ENCODE results near the gene PRKD1.

- TF ChIP-seq EZH2 (IDR thresholded peaks at IDR 0.05; ENCODE audit: borderline replicate concordance, insufficient read depth, low read depth, low read length, poor library complexity, severe bottlenecking) = no peak
- no peak for TF ChIP-seq CTCF (IDR thresholded peaks at IDR 0.05)
These were observed 264.3 kb downstream of the PRKD1 start for GRCh38 chr14:29663281-29663801.
